Stimulated activated CD4-positive, alpha-beta T cell treated with anti-CD3 and anti-CD28 coated beads, Interleukin-15, amount 100 ng/mL, for 1 hour (primary cell): Measurements from ENCODE around the gene MDM1.

ENCODE experiments used
- DNase-seq, 2 donors: peaks; one replicate each; pipeline ENCODE4 v3.0.0-alpha.2; 2020; ENCODE audit warnings: low read depth in 1 of 2, low spot score in 1 of 2

The MDM1 gene

GRCh38 chr12:68276402-68276930 lies 55.7 kb downstream of the MDM1 start:
- no peak for DNase-seq

- DNase-seq: no peak
Measured at GRCh38 chr12:68272732-68273131, 59.4 kb downstream of the MDM1 start.

DNA sequence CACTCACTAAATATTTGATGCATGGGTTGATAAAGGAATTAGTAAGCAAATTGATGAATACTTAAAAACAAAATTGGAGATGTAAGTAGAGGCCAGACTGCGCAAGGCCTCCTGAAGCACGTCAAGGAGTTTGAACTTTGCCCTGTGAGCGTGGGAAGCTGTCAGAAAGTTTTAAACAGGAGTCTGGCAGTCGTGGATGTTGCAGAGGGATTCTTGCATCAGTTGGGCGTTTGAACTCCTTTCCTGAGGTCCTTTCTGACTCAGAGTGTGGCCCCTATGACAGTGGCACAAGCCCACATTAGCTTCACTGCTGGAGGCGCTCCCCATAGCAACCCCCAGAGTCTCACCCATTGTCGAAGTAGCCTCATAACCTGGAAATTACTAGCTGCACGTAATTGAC lies 60.8 kb downstream of the MDM1 start:
- no peak for DNase-seq

DNA sequence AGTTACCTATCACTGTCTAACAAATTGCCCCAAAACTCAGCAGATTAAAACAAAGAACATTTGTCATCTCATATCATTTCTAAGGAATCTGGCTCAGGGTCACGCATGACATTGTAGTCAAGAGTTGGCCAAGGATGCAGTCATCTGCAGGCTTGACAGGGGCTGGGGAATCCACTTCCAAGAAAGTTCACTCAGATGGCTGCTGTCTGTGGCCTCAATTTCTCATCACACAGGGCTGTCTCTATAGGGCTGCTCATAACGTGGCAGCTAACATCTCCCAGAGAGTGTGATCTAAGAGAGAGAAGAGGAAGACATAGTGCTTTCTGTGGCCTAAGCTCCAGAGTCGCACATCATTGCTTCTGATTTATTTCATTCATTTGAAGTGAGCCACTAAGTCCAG lies 61.8 kb downstream of the MDM1 start:
- no peak for DNase-seq

GRCh38 chr12:68269779-68270178 lies 62.4 kb downstream of the MDM1 start:
- DNase-seq: no peak

- no peak for DNase-seq
Measured at GRCh38 chr12:68268967-68269366, 63.2 kb downstream of the MDM1 start.

- no peak for DNase-seq
Measured at GRCh38 chr12:68267892-68268396, 64.2 kb downstream of the MDM1 start.

DNA sequence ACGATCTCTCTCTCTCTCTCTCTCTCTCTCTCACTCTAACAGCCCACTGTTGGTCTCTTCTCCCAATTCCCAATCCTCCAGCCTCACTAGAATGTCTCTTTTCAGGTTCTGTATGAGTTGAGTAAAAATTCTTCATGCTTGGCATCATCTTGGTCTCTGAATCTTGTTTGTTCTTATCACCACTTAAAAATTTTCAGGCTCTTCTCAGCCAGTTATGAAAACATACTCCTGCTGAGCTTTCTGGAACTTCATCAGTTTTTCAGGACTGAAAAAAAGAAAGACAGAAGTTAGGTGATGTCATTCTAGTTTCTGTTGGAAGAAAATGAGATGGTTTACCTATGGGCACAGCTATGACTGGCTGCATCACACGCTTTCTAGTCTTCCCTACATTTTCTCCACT lies 67.3 kb downstream of the MDM1 start:
- no peak for DNase-seq

- DNase-seq: no peak
Measured at GRCh38 chr12:68264158-68264855, 67.9 kb downstream of the MDM1 start.

GRCh38 chr12:68263366-68263765 lies 68.8 kb downstream of the MDM1 start:
- no peak for DNase-seq

GRCh38 chr12:68261896-68262295 lies 70.3 kb downstream of the MDM1 start:
- no peak for DNase-seq

DNA sequence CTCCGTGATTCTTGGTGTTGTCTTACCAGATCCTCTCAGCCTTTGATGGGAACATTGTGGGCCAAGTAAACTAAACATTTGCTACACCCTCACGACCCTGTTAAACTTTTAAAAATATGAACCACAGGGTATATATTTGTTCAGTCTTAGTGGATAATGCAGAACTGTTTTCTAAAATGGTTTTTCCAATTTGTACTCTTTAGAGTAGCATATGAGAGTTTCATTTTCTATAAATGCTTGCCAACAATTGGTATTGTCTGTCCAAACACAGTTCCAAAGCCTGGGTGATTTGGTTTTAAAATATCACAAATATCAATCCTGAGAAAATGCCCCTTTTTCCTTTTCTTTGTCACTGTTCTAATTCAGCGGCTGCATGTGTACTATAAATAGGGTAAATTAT lies 72.0 kb downstream of the MDM1 start:
- no peak for DNase-seq

- DNase-seq: no peak
Measured at GRCh38 chr12:68259318-68259940, 72.7 kb downstream of the MDM1 start.

DNA sequence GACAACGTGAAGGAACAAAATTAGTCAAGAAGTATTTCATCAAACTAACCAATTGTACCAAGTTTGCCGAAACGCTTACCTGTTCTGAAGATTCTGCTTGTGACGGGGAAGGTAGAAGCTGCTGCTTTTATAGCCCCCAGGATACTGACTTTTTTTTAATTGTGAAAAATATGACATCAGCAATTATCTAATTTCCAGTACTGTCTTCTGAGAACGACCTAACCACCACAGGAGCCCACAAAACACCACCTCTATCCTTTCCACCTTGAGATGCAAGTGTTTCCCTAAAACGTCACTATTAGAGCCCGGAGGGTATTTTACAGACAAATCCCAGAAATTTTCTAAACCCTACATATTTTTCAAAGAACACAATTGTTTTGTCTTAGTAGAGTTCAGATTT lies 78.7 kb downstream of the MDM1 start, which contains the start of gene IL22:
IL22 (minus strand) TSS at position 101 of the 400 bp plus-strand sequence. CDS start 156 bp downstream, outside the sequence.
- no peak for DNase-seq

GRCh38 chr12:68252077-68252476 lies 80.1 kb downstream of the MDM1 start:
- no peak for DNase-seq

- DNase-seq: no peak
Measured at GRCh38 chr12:68250454-68250853, 81.7 kb downstream of the MDM1 start.

DNA sequence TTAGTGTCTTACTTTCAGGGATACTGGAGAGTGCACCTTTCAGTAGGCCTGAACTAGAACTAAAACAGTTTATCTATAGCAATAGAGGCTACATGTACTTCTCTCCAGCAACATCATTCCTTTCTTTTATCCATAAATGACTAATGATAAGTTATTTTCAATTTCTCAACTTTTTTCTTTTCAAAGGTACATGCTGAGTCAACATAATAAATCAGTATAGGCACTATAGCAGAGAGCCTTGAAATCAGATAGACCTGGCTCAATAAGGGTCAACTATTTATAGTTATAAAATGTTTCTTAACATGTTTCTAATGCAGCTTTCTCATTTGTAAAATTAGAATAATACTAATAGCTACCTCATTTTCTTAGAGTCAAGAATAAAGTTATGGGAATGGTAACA lies 84.4 kb downstream of the MDM1 start:
- no peak for DNase-seq

- no peak for DNase-seq
Measured at GRCh38 chr12:68246350-68246749, 85.8 kb downstream of the MDM1 start.

- DNase-seq: no peak
Measured at GRCh38 chr12:68245180-68246021, 86.8 kb downstream of the MDM1 start.
